ENCODE data around the gene EEF1A2.

DNA sequence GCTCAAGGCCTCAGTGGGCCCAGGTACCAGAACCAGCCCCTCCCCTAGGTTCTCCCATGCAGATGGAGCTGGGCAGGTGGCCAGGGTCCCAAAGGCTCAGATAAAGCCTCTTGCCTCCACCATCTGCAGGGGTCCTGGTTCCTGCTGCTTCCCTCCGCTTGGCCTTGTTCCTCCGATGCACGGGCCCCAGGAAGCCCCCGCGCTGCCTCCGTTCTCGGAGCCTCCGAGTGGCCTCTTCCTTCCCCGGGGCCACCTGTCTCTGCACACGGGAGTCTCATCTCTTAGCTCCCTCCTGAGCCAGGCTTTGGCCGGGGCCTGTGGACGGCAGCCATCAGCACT is 40.2 kb upstream of the EEF1A2 start:
- TF ChIP-seq, protein P1, sequence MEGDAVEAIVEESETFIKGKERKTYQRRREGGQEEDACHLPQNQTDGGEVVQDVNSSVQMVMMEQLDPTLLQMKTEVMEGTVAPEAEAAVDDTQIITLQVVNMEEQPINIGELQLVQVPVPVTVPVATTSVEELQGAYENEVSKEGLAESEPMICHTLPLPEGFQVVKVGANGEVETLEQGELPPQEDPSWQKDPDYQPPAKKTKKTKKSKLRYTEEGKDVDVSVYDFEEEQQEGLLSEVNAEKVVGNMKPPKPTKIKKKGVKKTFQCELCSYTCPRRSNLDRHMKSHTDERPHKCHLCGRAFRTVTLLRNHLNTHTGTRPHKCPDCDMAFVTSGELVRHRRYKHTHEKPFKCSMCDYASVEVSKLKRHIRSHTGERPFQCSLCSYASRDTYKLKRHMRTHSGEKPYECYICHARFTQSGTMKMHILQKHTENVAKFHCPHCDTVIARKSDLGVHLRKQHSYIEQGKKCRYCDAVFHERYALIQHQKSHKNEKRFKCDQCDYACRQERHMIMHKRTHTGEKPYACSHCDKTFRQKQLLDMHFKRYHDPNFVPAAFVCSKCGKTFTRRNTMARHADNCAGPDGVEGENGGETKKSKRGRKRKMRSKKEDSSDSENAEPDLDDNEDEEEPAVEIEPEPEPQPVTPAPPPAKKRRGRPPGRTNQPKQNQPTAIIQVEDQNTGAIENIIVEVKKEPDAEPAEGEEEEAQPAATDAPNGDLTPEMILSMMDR (IDR thresholded peaks at IDR 0.05; ENCODE audit: low read length): no peak
- TF ChIP-seq EZH2phosphoT487 (IDR thresholded peaks at IDR 0.05; ENCODE audit: low read length) (no peak), EZH2 (optimal IDR thresholded peaks at IDR 0.05; ENCODE audit: low read depth, low read length) (no peak)

Data from MM.1S (cell line).